Activated CD8-positive, alpha-beta T cell treated with anti-CD3 and anti-CD28 coated beads for 36 hours (primary cell): ENCODE data around the gene SZRD1. TPM values are rescaled to one million over a fixed set of nuclear protein-coding genes. Genes with fewer than 3 reads are reported as not detected.

Experiments used
- ATAC-seq: fragments of 200-7000 bp; cut with Tn5 transposase; one replicate; pipeline ENCODE4 v1.10.0; 2021; ENCODE audit warnings: mild to moderate bottlenecking, moderate library complexity
- CTCF ChIA-PET: fragments of 350-600 bp; sonication (Branson Sonifier 250); formaldehyde crosslinking; loops from one replicate; lab custom pipeline; 2021; ENCODE audit warnings: antibody characterized with exemption; lab: Charles Lee
- POLR2A ChIA-PET: fragments of 350-600 bp; sonication (Branson Sonifier 250); formaldehyde crosslinking; loops from one replicate; lab custom pipeline; 2021; ENCODE audit warnings: antibody characterized with exemption; lab: Charles Lee
- DNase-seq: peaks from one replicate; pipeline ENCODE4 v3.0.0-alpha.2; 2020
- H3K27ac Mint-ChIP-seq: one replicate; pipeline ENCODE4 v1.8.0; 2021; ENCODE audit warnings: mild to moderate bottlenecking, mixed read lengths
- H3K27me3 Mint-ChIP-seq: one replicate; pipeline ENCODE4 v1.8.0; 2021; ENCODE audit warnings: mixed read lengths
- H3K36me3 Mint-ChIP-seq: one replicate; pipeline ENCODE4 v1.8.0; 2021; ENCODE audit warnings: low read depth, mixed read lengths
- H3K4me1 Mint-ChIP-seq: one replicate; pipeline ENCODE4 v1.8.0; 2021; ENCODE audit warnings: low read depth, mixed read lengths
- H3K4me3 Mint-ChIP-seq: one replicate; pipeline ENCODE4 v1.8.0; 2021; ENCODE audit warnings: mild to moderate bottlenecking, moderate library complexity, mixed read lengths
- H3K9me3 Mint-ChIP-seq: one replicate; pipeline ENCODE4 v1.8.0; 2021; ENCODE audit warnings: mixed read lengths
- CTCF ChIP-seq: fragments of 200-600 bp; IDR thresholded peaks from one replicate; pipeline ENCODE4 v1.8.0; 2022; ENCODE audit warnings: antibody characterized with exemption, mild to moderate bottlenecking
- intact Hi-C: fragments of 100-400 bp; cut with micrococcal nuclease; formaldehyde crosslinking; loops from one replicate; pipeline ENCODE4 v1.10.0; 2022
- total RNA-seq, 2 experiments: library from RNA; stranded (reverse); gene quantifications; one replicate each; pipeline ENCODE4 v1.2.3, GENCODE V29; 2021

Gene SZRD1
- total RNA-seq, 2 experiments from 2014 or later: 175 to 177 TPM

DNA sequence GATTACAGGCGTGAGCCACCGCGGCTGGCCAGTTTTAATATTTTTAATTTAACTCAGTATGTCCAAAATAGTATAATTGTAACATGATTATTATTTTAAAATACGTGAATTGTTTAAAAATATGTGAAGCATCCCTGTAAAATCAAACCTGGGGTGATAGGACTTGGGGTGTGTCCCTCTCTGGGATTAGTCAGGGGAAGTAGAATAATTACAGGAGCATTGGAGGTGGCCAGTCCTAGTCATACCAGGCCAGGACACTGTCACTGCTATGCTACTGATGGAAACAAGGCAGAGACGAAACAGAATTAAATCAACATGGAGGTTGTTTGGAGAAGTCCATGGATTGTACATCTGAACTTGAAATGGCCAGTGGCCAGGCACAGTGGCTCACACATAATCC, 16.8 kb downstream of the SZRD1 start:
- intact Hi-C loops: no loop called here
- no peak for ATAC-seq
- H3K4me3 Mint-ChIP-seq: no peak overlapping the region

DNA sequence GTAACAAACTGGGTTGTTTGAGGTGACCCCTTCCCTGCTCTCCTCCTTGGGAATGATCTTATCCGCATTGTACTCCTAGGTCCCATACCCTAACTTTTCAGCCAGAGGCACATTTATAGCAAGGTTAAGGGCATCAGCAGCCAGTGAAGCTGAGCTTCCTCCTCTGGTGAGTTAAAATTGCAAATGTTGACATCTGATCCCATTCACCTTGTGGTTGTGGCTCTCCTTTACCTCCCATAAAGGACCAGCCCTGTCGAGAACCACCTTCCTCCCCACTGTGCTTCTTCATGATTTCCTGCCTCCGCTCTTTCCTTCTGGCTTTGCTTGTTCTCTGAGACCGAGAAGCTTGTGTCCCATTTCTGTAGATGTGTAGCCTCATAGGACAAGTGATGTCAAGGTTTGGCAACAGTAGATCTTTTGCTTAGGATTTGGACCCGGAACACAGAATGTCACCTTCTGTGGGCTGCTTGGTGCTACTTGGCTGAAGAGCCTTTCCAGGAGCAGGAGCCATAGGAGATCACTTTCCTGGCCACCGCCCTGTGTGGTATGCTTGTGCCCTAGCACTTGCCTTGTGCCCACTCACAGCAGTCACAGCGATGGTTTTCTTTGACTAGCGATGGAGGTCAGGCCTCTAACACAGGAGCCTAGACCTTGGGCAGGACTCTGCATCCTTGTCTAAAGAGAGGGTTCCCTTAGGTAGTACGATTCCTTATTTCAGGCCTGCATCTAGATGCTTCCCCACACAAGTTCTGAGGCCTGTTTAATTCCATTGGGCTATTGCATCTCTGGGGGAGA, 18.8 kb downstream of the SZRD1 start:
- H3K4me1 Mint-ChIP-seq: peaks cover 64% of the 10 kb centered on the region
- no peaks in the 10 kb centered on the region for H3K9me3 Mint-ChIP-seq
- peaks cover 24% of the 10 kb centered on the region for H3K36me3 Mint-ChIP-seq
- intact Hi-C loops: no loop called here
- no peak overlapping the region for H3K4me3 Mint-ChIP-seq
- H3K27ac Mint-ChIP-seq: peak overlapping the region; percentile 86
- no peak for DNase-seq
- TF ChIP-seq CTCF: no peak
- no peaks in the 10 kb centered on the region for H3K27me3 Mint-ChIP-seq
- no peak for ATAC-seq
- ChIA-PET POLR2A (interaction anchor here (0.6 to 3.4 kb wide), 5 partner anchors 8 to 127 kb away, joined by 3 to 14 read pairs (median 3); partner anchors contain the start of genes NECAP2 and SZRD1), CTCF (interaction anchor here (0.9 to 1.4 kb wide), 3 partner anchors 10 to 22 kb away, joined by 3 to 6 read pairs (median 3); no protein-coding TSS in a partner anchor)

More for the DNA sequence above, 16.8 kb downstream of the SZRD1 start:
- peak overlapping the region; percentile 55 for H3K27ac Mint-ChIP-seq
- no peak for TF ChIP-seq CTCF
- no peak for DNase-seq
- H3K9me3 Mint-ChIP-seq: no peaks in the 10 kb centered on the region
- peaks cover 21% of the 10 kb centered on the region for H3K36me3 Mint-ChIP-seq
- ChIA-PET CTCF (no interaction called here), POLR2A (no interaction called here)
- H3K27me3 Mint-ChIP-seq: no peaks in the 10 kb centered on the region
- H3K4me1 Mint-ChIP-seq: peaks cover 59% of the 10 kb centered on the region

DNA sequence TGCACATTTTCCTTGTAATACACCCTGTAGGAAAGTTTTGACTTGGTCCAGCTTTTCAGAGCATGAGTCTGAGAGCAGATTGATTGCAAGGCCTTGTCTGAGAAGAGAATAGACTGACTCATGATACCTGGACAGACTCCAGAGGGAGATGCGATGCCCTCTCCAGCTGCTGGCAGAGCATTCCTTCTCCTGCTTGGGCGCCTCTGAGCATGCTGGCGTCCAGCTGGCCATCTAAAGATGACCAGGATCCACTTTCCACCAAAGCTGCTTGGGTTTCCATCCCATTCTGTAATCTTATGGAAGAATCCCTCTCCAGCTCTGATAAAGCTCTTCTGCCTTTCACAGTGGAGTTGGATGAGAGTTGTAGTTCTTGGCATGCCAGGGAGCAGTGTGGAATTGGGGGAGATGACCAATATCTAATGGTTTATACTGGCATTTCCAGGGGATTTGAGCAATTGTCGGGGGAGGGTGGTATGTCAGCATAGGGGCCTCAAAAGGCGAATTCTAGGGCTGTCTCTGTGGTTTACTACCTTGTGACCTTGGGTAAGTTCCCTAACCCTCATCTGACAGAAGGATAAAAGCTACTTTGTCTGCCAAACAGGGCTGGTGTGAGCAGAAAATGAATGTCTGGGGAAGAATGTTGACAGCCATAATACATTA, 19.5 kb downstream of the SZRD1 start:
- Mint-ChIP-seq H3K4me1 (peaks cover 71% of the 10 kb centered on the region), H3K4me3 (peak overlapping the region; percentile 56), H3K36me3 (peaks cover 24% of the 10 kb centered on the region), H3K27ac (peak overlapping the region; percentile 86), H3K9me3 (no peaks in the 10 kb centered on the region), H3K27me3 (no peaks in the 10 kb centered on the region)
- no peak for TF ChIP-seq CTCF
- intact Hi-C loops: no loop called here
- DNase-seq (no peak), ATAC-seq (peak; percentile 48)
- ChIA-PET POLR2A (interaction anchor here (1.1 to 3.4 kb wide), 4 partner anchors 9 to 54 kb away, joined by 3 to 14 read pairs (median 8); partner anchors contain the start of genes NECAP2 and SZRD1), CTCF (interaction anchor here (0.9 to 1.7 kb wide), 2 partner anchors 14 to 24 kb away, joined by 3 to 4 read pairs; no protein-coding TSS in a partner anchor)

DNA sequence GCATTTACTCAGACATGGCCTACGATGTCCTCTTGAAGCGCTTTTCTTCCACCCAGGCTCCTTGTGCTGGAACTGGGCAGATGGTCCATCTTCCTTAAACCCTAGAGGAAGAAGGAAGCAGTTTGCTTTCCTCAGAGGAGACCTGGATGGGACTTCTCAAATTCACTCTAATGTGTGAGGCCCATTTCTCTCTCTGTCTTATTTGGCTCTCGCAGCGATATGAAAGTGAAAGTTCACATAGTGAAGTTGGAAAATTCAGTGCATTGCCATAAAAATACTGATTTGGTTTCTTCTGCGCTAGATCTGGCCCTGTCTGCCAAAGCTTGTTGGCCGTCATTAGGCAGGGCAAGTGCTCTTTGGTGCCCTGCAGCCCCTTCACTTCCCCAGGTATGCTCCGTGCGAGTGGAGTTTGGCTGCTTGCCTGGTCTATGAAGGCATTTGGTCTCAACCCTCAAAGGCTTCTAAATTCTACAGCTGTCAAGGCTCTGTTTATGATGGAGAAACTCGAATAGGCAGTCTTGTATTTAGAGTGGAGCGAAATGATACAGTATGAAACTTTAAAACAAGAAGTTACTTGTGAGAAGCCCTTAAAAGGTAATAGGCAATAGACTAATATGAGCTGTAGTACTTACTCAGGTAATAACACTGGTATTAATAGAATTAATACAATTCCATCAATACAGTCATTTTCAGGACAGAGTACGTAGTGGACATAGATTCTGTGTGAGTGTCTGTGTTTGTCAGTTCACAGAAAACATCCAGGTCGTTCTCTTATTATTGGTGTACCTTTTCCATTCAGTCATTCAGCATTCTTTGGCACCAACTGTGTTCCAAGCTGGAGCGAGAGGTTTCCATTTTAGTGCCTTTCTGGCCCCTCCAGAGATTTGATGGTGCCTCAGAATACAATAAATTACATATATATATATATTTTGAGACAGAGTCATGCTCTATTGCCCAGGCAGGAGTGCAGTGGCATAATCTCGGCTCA, 20.5 kb downstream of the SZRD1 start:
- ChIA-PET CTCF (interaction anchor here (0.9 to 1.8 kb wide), 4 partner anchors 15 to 54 kb away, joined by 3 to 5 read pairs (median 4); partner anchors contain the start of genes FBXO42 and NECAP2), POLR2A (interaction anchor here (2.7 to 3.4 kb wide), 2 partner anchors 13 to 20 kb away, joined by 13 to 14 read pairs; partner anchors contain the start of gene SZRD1)
- Mint-ChIP-seq H3K27me3 (no peaks in the 10 kb centered on the region), H3K27ac (peak overlapping the region; percentile 54), H3K9me3 (no peaks in the 10 kb centered on the region), H3K4me1 (peaks cover 78% of the 10 kb centered on the region), H3K36me3 (peaks cover 29% of the 10 kb centered on the region), H3K4me3 (peak overlapping the region; percentile 47)
- intact Hi-C loops: no loop called here
- TF ChIP-seq CTCF: no peak
- ATAC-seq: peak; percentile 32
- no peak for DNase-seq
